K562 (cell line): ENCODE data around the gene NDRG4. TPM values are rescaled to one million over a fixed set of nuclear protein-coding genes. Genes with fewer than 3 reads are reported as not detected.
A peak's percentile ranks its signal among the peaks of the same experiment; 100 is the strongest.

Experiments
- CREM ChIP-seq: IDR thresholded peaks from 2 replicates; pipeline ENCODE4 v1.6.1; 2014; ENCODE audit warnings: antibody characterized with exemption, low read depth
- DEAF1 ChIP-seq: fragments of 450-650 bp; formaldehyde crosslinking; IDR thresholded peaks from 2 replicates; pipeline ENCODE4 v1.4.0; 2020; ENCODE audit warnings: mild to moderate bottlenecking, moderate library complexity
- RAD21 ChIP-seq, 2 experiments: fragments of 250-450 bp in 1 of 2; fragments of 450-650 bp in 1 of 2; sonication (Bioruptor Pico) in 1 of 2; formaldehyde crosslinking in 1 of 2; IDR thresholded peaks in 1 of 2; conservative IDR thresholded peaks in 1 of 2; 2 replicates each; pipeline versions ENCODE4 v1.4.0 to v1.8.0; 2020 to 2022; ENCODE audit warnings: mild to moderate bottlenecking in 2 of 2, moderate library complexity in 1 of 2
- TCF3 ChIP-seq: sonication (generic); formaldehyde crosslinking; IDR thresholded peaks from 2 replicates; pipeline ENCODE4 v1.4.0; 2020; ENCODE audit warnings: mild to moderate bottlenecking, missing genetic modification reagents
- TEAD4 ChIP-seq, 2 experiments: sonication (generic) in 1 of 2; formaldehyde crosslinking in 1 of 2; IDR thresholded peaks; 2 replicates each; pipeline versions ENCODE4 v1.6.1 to v1.8.0; 2012 to 2022; ENCODE audit warnings: borderline replicate concordance in 1 of 2, inconsistent platforms in 1 of 2, low read length in 1 of 2, mild to moderate bottlenecking in 1 of 2, missing genetic modification reagents in 1 of 2
- TFAP4 ChIP-seq: sonication (generic); formaldehyde crosslinking; IDR thresholded peaks from 2 replicates; pipeline ENCODE4 v1.8.0; 2022; ENCODE audit warnings: missing genetic modification reagents, mild to moderate bottlenecking, moderate library complexity, borderline replicate concordance
- TRIM24 ChIP-seq, 2 experiments: fragments of 450-650 bp; IDR thresholded peaks; 2 replicates each; pipeline ENCODE4 v1.6.1; 2016
- polyA plus RNA-seq, 8 experiments: library from polyadenylated mRNA; depleted of rRNA in 4 of 8; stranded (reverse) in 5 of 8; unstranded in 3 of 8; fragments of >200 nt; fragmentation: Nextera tagmentation in 2 of 8; fragmentation: Illumina TruSeq in 1 of 8; extraction: Ambion mirVana in 2 of 8; extraction: Trizol in 1 of 8; gene quantifications; 2 replicates each; pipeline versions ENCODE4 v1.2.1 to v1.2.3, GENCODE V29; 2011 to 2014; ENCODE audit warnings: inconsistent platforms in 1 of 8, missing spikeins in 1 of 8
- total RNA-seq, 7 experiments: library from RNA; depleted of rRNA in 6 of 7; stranded (reverse); fragments of >200 nt in 6 of 7; fragmentation: Illumina TruSeq in 2 of 7; extraction: Trizol in 2 of 7; gene quantifications; 2 replicates each; pipeline versions ENCODE4 v1.2.1 to v1.2.3, GENCODE V29; 2011 to 2021; ENCODE audit warnings: low replicate concordance in 1 of 7

The NDRG4 gene
- total and polyA plus RNA-seq, 9 of the 15 experiments (the other 6 are each of a cell fraction or from before 2014, with no cell fraction given) = 0.06 to 0.95 (median 0.28) TPM

- TF ChIP-seq TFAP4 (CRISPR knock-in tag) = peak; percentile 50; the same call in 1 of the 2 replicates
- peak; percentile 94 to 98 for TF ChIP-seq RAD21 (CRISPR knock-in tag; conservative IDR thresholded peaks at IDR 0.05 in 1 of 2, IDR thresholded peaks at IDR 0.05 in 1 of 2)
- TF ChIP-seq TRIM24 (IDR thresholded peaks at IDR 0.05) = no peak
- TF ChIP-seq TEAD4 (IDR thresholded peaks at IDR 0.05; ENCODE audit: low read length) = no peak
- peak; percentile 47; the same call in 1 of the 2 replicates for TF ChIP-seq TEAD4 (CRISPR knock-in tag; IDR thresholded peaks at IDR 0.05; ENCODE audit: borderline replicate concordance)
- peak; percentile 57; the same call in 1 of the 2 replicates for TF ChIP-seq CREM
- TF ChIP-seq TCF3 (CRISPR knock-in tag) = peak; percentile 24; the same call in 1 of the 2 replicates
- peak; percentile 91 for TF ChIP-seq DEAF1 (CRISPR knock-in tag)
These were observed 12.2 kb upstream of the NDRG4 start (continued) for GRCh38 chr16:58487566-58488351.
